Activated CD8-positive, alpha-beta memory T cell treated with anti-CD3 and anti-CD28 coated beads, Interleukin-2, amount 50 U/mL, for 48 hours (primary cell): Measurements from ENCODE around the gene NOD2.

ENCODE experiments used
- DNase-seq: peaks from one replicate; pipeline ENCODE4 v3.0.0-alpha.2; 2020

Gene NOD2

GRCh38 chr16:50743581-50744225, 50.3 kb downstream of the NOD2 start:
- no peak for DNase-seq

GRCh38 chr16:50744881-50745280, 51.5 kb downstream of the NOD2 start:
- no peak for DNase-seq

- no peak for DNase-seq
Observed at GRCh38 chr16:50745940-50746339, 52.5 kb downstream of the NOD2 start.

- DNase-seq, result no peak
Observed at GRCh38 chr16:50747207-50747956, 54.0 kb downstream of the NOD2 start.

- no peak for DNase-seq
Observed at GRCh38 chr16:50751528-50751927, 58.1 kb downstream of the NOD2 start.

- DNase-seq, result no peak
Observed at GRCh38 chr16:50752471-50753235, 59.2 kb downstream of the NOD2 start.

- no peak for DNase-seq
Observed at GRCh38 chr16:50756473-50756872, 63.1 kb downstream of the NOD2 start.

- DNase-seq, result no peak
Observed at GRCh38 chr16:50761267-50761666, 67.9 kb downstream of the NOD2 start.

GRCh38 chr16:50762241-50762640, 68.8 kb downstream of the NOD2 start:
- DNase-seq, result no peak

GRCh38 chr16:50763211-50763610, 69.8 kb downstream of the NOD2 start:
- no peak for DNase-seq

- no peak for DNase-seq
Observed at GRCh38 chr16:50765260-50765659, 71.9 kb downstream of the NOD2 start.

- no peak for DNase-seq
Observed at GRCh38 chr16:50765861-50766260, 72.5 kb downstream of the NOD2 start.

- no peak for DNase-seq
Observed at GRCh38 chr16:50767197-50767596, 73.8 kb downstream of the NOD2 start.

GRCh38 chr16:50771366-50771765, 78.0 kb downstream of the NOD2 start:
- DNase-seq, result no peak

- DNase-seq, result no peak
Observed at GRCh38 chr16:50774405-50774804, 81.0 kb downstream of the NOD2 start.

- DNase-seq, result no peak
Observed at GRCh38 chr16:50774960-50775359, 81.6 kb downstream of the NOD2 start.

GRCh38 chr16:50776037-50776436, 82.6 kb downstream of the NOD2 start:
- no peak for DNase-seq

- DNase-seq, result no peak
Observed at GRCh38 chr16:50778284-50779163, 85.1 kb downstream of the NOD2 start.

GRCh38 chr16:50781043-50781442, 87.6 kb downstream of the NOD2 start:
- no peak for DNase-seq

GRCh38 chr16:50781518-50781917, 88.1 kb downstream of the NOD2 start:
- no peak for DNase-seq
